Activated CD8-positive, alpha-beta T cell treated with anti-CD3 and anti-CD28 coated beads, Interleukin-2, amount 10 ng/mL, durations not matched to agents 7 days and 5 days (primary cell): ENCODE results near the gene GSG1L2. TPM values are rescaled to one million over a fixed set of nuclear protein-coding genes. Genes with fewer than 3 reads are reported as not detected.

Experiments used
- ATAC-seq: fragments of 150-1000 bp; cut with Tn5 transposase; one replicate; pipeline ENCODE4 v1.10.0; 2021; ENCODE audit warnings: moderate library complexity
- CTCF ChIA-PET: fragments of 350-600 bp; sonication (Branson Sonifier 250); formaldehyde crosslinking; loops from one replicate; lab custom pipeline; 2021; ENCODE audit warnings: antibody characterized with exemption; lab: Charles Lee
- POLR2A ChIA-PET: fragments of 350-600 bp; sonication (Branson Sonifier 250); formaldehyde crosslinking; loops from one replicate; lab custom pipeline; 2021; ENCODE audit warnings: antibody characterized with exemption; lab: Charles Lee
- DNase-seq: peaks from one replicate; pipeline ENCODE4 v3.0.0-alpha.2; 2020
- H3K27ac Mint-ChIP-seq: one replicate; pipeline ENCODE4 v1.8.0; 2021; ENCODE audit warnings: mild to moderate bottlenecking, mixed read lengths
- H3K27me3 Mint-ChIP-seq: one replicate; pipeline ENCODE4 v1.8.0; 2021; ENCODE audit warnings: low read depth, mixed read lengths
- H3K36me3 Mint-ChIP-seq: one replicate; pipeline ENCODE4 v1.8.0; 2021; ENCODE audit warnings: low read depth, mixed read lengths
- H3K4me1 Mint-ChIP-seq: one replicate; pipeline ENCODE4 v1.8.0; 2021; ENCODE audit warnings: low read depth, mixed read lengths
- H3K4me3 Mint-ChIP-seq: one replicate; pipeline ENCODE4 v1.8.0; 2021; ENCODE audit warnings: mild to moderate bottlenecking, mixed read lengths
- H3K9me3 Mint-ChIP-seq: one replicate; pipeline ENCODE4 v1.8.0; 2022; ENCODE audit warnings: mixed read lengths; ENCODE audit not compliant: insufficient read depth
- total RNA-seq, 2 experiments: library from RNA; stranded (reverse); gene quantifications; one replicate each; pipeline ENCODE4 v1.2.3, GENCODE V29; 2021

The GSG1L2 gene
- total RNA-seq, 2 experiments from 2014 or later: not detected

GRCh38 chr17:9755083-9755482 is 66.8 kb downstream of the GSG1L2 start:
- DNase-seq: no peak
- peaks cover 5% of the 10 kb centered on the region for H3K27me3 Mint-ChIP-seq
- POLR2A ChIA-PET: no interaction called here
- CTCF ChIA-PET: interaction anchor here (0.8 kb wide), 1 partner anchor 14 kb away, joined by 3 read pairs; no protein-coding TSS in a partner anchor
- no peaks in the 10 kb centered on the region for H3K4me1 Mint-ChIP-seq
- no peak overlapping the region for H3K4me3 Mint-ChIP-seq
- no peaks in the 10 kb centered on the region for H3K36me3 Mint-ChIP-seq
- ATAC-seq: no peak
- no peak overlapping the region for H3K27ac Mint-ChIP-seq
- H3K9me3 Mint-ChIP-seq: no peaks in the 10 kb centered on the region

Other genes with a start within 250 kb of the GSG1L2 start
- gene STX8, start 246.3 kb downstream of the GSG1L2 start, total RNA-seq: 10 to 100 TPM; 71.0 to 78.5 TPM
- not detected for gene CFAP52, start 245.4 kb downstream of the GSG1L2 start, total RNA-seq
- gene USP43, start 176.6 kb downstream of the GSG1L2 start, total RNA-seq: under 1 TPM; 0.16 to 0.18 TPM
- not detected for gene DHRS7C, start 30.5 kb downstream of the GSG1L2 start, total RNA-seq
- gene GLP2R, start 3.8 kb upstream of the GSG1L2 start, total RNA-seq: not detected
- gene RCVRN, start 83.2 kb upstream of the GSG1L2 start, total RNA-seq: not detected